Vagina (tissue), 2 donors: ENCODE results near the gene CYSRT1. TPM values are rescaled to one million over a fixed set of nuclear protein-coding genes. Genes with fewer than 3 reads are reported as not detected.

Source experiments
- DNase-seq, 2 donors: peaks; one replicate each; pipeline ENCODE4 v3.0.0-alpha.2; 2017; ENCODE audit errors: extremely low spot score in 2 of 2
- H3K27ac ChIP-seq: fragments of 200-600 bp; sonication (generic); one replicate; pipeline ENCODE4 v1.5.1; 2019
- H3K27me3 ChIP-seq: fragments of 200-600 bp; sonication (generic); one replicate; pipeline ENCODE4 v1.5.1; 2019
- H3K36me3 ChIP-seq, 2 donors: fragments of 200-600 bp; sonication (generic); one replicate each; pipeline ENCODE4 v1.5.1; 2017 to 2019
- H3K4me1 ChIP-seq: fragments of 200-600 bp; sonication (generic); one replicate; pipeline ENCODE4 v1.5.1; 2019
- H3K4me3 ChIP-seq, 2 donors: fragments of 200-600 bp; sonication (generic); 1 replicate in 1 of 2; 2 replicates in 1 of 2; pipeline ENCODE4 v1.5.1; 2016 to 2019
- H3K9me3 ChIP-seq: fragments of 200-600 bp; sonication (generic); one replicate; pipeline ENCODE4 v1.5.1; 2019
- POLR2A ChIP-seq, 2 donors: fragments of 450-650 bp; IDR thresholded peaks; one replicate each; pipeline ENCODE4 v1.6.1; 2017; ENCODE audit warnings: antibody characterized with exemption in 2 of 2, mild to moderate bottlenecking in 2 of 2, moderate library complexity in 2 of 2
- POLR2AphosphoS5 ChIP-seq, 2 donors: sonication (generic); formaldehyde crosslinking; IDR thresholded peaks; one replicate each; pipeline ENCODE4 v1.9.0; 2017; ENCODE audit warnings: antibody characterized with exemption in 2 of 2, mild to moderate bottlenecking in 2 of 2, low read depth in 1 of 2; ENCODE audit not compliant: insufficient read depth in 1 of 2
- intact Hi-C: fragments of 100-400 bp; cut with DNase I; formaldehyde crosslinking; loops from one replicate; pipeline ENCODE4 v1.15.1; 2023
- total RNA-seq: library from RNA; depleted of rRNA; stranded (reverse); fragments of >200 nt; gene quantifications from one replicate; pipeline ENCODE4 v1.2.3, GENCODE V29; 2016
- TF ChIP-seq, protein P1 (sequence below), 3 experiments: fragments of 450-650 bp in 2 of 3; fragments of 200-600 bp in 1 of 3; sonication (generic) in 1 of 3; IDR thresholded peaks; one replicate each; pipeline ENCODE4 v1.5.1; 2017 to 2019; ENCODE audit warnings: antibody characterized with exemption in 3 of 3, mild to moderate bottlenecking in 2 of 3, moderate library complexity in 2 of 3

The CYSRT1 gene
- total RNA-seq, 1 donor from 2014 or later: 24.3 TPM

- H3K4me3 ChIP-seq: no peak overlapping the region
- intact Hi-C loops: no loop called here
- no peaks in the 10 kb centered on the region for H3K9me3 ChIP-seq
- H3K36me3 ChIP-seq: no peaks in the 10 kb centered on the region
- peaks cover 73% of the 10 kb centered on the region for H3K4me1 ChIP-seq
- TF ChIP-seq POLR2AphosphoS5 (IDR thresholded peaks at IDR 0.05; ENCODE audit: insufficient read depth in 1 of 2, low read depth in 1 of 2): no peak
- no peak for TF ChIP-seq POLR2A (IDR thresholded peaks at IDR 0.05)
- TF ChIP-seq, protein P1, sequence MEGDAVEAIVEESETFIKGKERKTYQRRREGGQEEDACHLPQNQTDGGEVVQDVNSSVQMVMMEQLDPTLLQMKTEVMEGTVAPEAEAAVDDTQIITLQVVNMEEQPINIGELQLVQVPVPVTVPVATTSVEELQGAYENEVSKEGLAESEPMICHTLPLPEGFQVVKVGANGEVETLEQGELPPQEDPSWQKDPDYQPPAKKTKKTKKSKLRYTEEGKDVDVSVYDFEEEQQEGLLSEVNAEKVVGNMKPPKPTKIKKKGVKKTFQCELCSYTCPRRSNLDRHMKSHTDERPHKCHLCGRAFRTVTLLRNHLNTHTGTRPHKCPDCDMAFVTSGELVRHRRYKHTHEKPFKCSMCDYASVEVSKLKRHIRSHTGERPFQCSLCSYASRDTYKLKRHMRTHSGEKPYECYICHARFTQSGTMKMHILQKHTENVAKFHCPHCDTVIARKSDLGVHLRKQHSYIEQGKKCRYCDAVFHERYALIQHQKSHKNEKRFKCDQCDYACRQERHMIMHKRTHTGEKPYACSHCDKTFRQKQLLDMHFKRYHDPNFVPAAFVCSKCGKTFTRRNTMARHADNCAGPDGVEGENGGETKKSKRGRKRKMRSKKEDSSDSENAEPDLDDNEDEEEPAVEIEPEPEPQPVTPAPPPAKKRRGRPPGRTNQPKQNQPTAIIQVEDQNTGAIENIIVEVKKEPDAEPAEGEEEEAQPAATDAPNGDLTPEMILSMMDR (IDR thresholded peaks at IDR 0.05): no peak
- no peaks in the 10 kb centered on the region for H3K27me3 ChIP-seq
- DNase-seq: no peak
- H3K27ac ChIP-seq: no peak overlapping the region
Measured at GRCh38 chr9:137202966-137203365, 22.0 kb upstream of the CYSRT1 start.

GRCh38 chr9:137204731-137205125 lies 20.2 kb upstream of the CYSRT1 start:
- TF ChIP-seq, protein P1 (IDR thresholded peaks at IDR 0.05): no peak
- TF ChIP-seq POLR2A (IDR thresholded peaks at IDR 0.05) (no peak), POLR2AphosphoS5 (IDR thresholded peaks at IDR 0.05; ENCODE audit: insufficient read depth in 1 of 2, low read depth in 1 of 2) (no peak)
- peaks cover 55% of the 10 kb centered on the region for H3K4me1 ChIP-seq
- H3K36me3 ChIP-seq: no peaks in the 10 kb centered on the region
- H3K27ac ChIP-seq: peak overlapping the region; percentile 71
- H3K4me3 ChIP-seq: peak overlapping the region; percentile 76 to 96
- intact Hi-C loops: no loop called here
- no peaks in the 10 kb centered on the region for H3K27me3 ChIP-seq
- DNase-seq: no peak
- no peaks in the 10 kb centered on the region for H3K9me3 ChIP-seq

DNA sequence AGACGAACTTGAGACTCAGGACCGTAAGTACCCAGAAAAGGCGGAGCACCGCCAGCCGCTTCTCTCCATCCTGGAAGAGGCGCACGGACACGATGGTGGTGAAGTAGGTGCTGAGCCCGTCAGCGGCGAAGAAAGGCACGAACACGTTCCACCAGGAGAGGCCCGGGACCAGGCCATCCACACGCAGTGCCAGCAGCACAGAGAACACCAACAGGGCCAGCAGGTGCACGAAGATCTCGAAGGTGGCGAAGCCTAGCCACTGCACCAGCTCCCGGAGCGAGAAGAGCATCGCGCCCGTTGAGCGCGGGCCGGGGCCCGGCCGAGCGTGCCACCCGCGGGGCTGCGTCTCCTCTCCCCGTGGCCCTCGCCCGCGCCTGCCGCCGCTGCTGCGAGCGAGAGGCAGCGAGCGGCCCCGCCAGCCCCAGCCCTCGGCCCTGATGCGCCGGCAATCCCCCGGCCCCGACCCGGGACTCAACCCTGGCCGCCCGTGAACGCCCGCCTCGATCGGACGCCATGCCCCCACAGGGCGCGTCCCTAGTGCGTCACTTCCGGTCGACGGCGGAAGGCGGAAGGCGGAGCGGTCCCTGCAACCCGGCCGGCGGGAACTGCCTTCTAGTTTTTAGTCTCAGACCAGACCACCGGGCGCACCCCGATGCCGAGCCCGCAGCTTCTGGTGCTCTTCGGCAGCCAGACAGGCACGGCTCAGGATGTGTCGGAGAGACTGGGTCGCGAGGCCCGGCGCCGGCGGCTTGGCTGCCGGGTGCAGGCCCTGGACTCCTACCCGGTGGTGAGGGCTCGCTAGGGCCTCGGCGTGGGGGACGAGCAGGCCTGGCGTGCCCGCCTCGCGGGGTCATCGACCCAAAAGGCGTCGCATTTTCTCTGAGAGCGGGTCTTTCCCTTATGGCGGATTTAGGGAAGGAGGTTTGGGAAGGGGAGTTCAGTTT lies 19.6 kb upstream of the CYSRT1 start, which contains the start of the genes NDOR1 and TMEM203:
Gene NDOR1 (plus strand): TSS at position 575 of the 944 bp plus-strand sequence. CDS start 78 bp downstream, at position 653.
Gene TMEM203 (minus strand): TSS at position 523 of the 944 bp plus-strand sequence. CDS start 234 bp downstream, at position 289.
- H3K27me3 ChIP-seq: no peaks in the 10 kb centered on the region
- no peaks in the 10 kb centered on the region for H3K36me3 ChIP-seq
- no peak for DNase-seq
- H3K4me1 ChIP-seq: peaks cover 54% of the 10 kb centered on the region
- H3K9me3 ChIP-seq: no peaks in the 10 kb centered on the region
- intact Hi-C loops: no loop called here
- peak within 1 kb of the TSS; percentile 71 for H3K27ac ChIP-seq
- H3K4me3 ChIP-seq: peak within 1 kb of the TSS; percentile 76 to 96
- TF ChIP-seq POLR2A (IDR thresholded peaks at IDR 0.05) (peak in 1 of 2 donors; percentile 38), POLR2AphosphoS5 (IDR thresholded peaks at IDR 0.05; ENCODE audit: insufficient read depth in 1 of 2, low read depth in 1 of 2) (peak; percentile 87 to 93)
- TF ChIP-seq, protein P1 (IDR thresholded peaks at IDR 0.05): no peak

DNA sequence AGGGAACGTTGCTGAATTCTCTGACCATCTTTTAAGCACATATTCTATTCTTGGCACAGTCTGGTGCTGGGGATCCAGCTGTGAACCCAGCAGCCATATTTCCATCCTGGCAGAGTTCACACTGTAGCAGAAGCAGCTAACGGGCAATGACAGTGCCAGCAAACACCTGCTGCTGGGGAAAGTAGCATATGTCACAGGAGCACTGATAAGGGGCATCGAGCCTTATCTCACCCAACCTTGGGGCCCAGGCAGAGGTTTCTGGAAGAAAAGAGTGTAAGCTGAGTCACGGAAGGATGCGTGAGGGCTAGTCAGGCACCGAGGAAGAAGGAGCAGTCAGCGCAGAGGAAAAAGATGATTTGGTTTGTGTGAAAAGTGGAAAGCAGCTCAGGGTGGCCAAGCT lies 18.4 kb upstream of the CYSRT1 start:
- Histone ChIP-seq H3K9me3 (no peaks in the 10 kb centered on the region), H3K27me3 (no peaks in the 10 kb centered on the region), H3K4me3 (peak overlapping the region; percentile 76 to 96), H3K4me1 (peaks cover 46% of the 10 kb centered on the region), H3K27ac (no peak overlapping the region), H3K36me3 (no peaks in the 10 kb centered on the region)
- DNase-seq: no peak
- no peak for TF ChIP-seq POLR2AphosphoS5 (IDR thresholded peaks at IDR 0.05; ENCODE audit: insufficient read depth in 1 of 2, low read depth in 1 of 2)
- TF ChIP-seq, protein P1 (IDR thresholded peaks at IDR 0.05): no peak
- no peak for TF ChIP-seq POLR2A (IDR thresholded peaks at IDR 0.05)
- intact Hi-C loops: no loop called here
